Urinary bladder (tissue), 4 donors: ENCODE data around the gene PITPNM1. TPM values are rescaled to one million over a fixed set of nuclear protein-coding genes. Genes with fewer than 3 reads are reported as not detected.

Experiments
- DNase-seq: peaks from one replicate; pipeline ENCODE4 v3.0.0-alpha.2; 2015; ENCODE audit errors: extremely low spot score
- H3K27ac ChIP-seq: one replicate; pipeline ENCODE4 v1.5.1; 2013; ENCODE audit warnings: low read depth, mild to moderate bottlenecking, moderate library complexity
- H3K36me3 ChIP-seq: one replicate; pipeline ENCODE4 v1.6.1; 2013; ENCODE audit warnings: mild to moderate bottlenecking, moderate library complexity; ENCODE audit not compliant: insufficient read depth
- H3K4me1 ChIP-seq: one replicate; pipeline ENCODE4 v1.6.1; 2013; ENCODE audit warnings: mild to moderate bottlenecking, moderate library complexity; ENCODE audit not compliant: insufficient read depth
- H3K4me3 ChIP-seq: one replicate; pipeline ENCODE4 v1.5.1; 2013; ENCODE audit warnings: low read depth, low read length
- WGBS: extraction: QIAGEN DNeasy Blood & Tissue Kit; methylation state at CpG from one replicate; pipeline ENCODE4 v1.1.7; 2013; 5-methylcytosine and 5-hydroxymethylcytosine counted together
- polyA plus RNA-seq: library from polyadenylated mRNA; stranded (reverse); fragments of 200-250 nt; gene quantifications from one replicate; pipeline ENCODE4 v1.2.3, GENCODE V29; 2013
- small RNA-seq: library from RNA; depleted of rRNA; stranded (forward); fragments of <200 nt; gene quantifications from one replicate; pipeline ENCODE3, GENCODE V24; 2014
- total RNA-seq: library from RNA; depleted of rRNA; stranded (reverse); fragments of >200 nt; gene quantifications from one replicate; pipeline ENCODE4 v1.2.3, GENCODE V29; 2014
- donor health status: healthy with polysubstance abuse.
- donor health status: healthy.

Gene PITPNM1
- total and polyA plus RNA-seq, 2 donors = 12.6 to 18.5 TPM

- H3K27ac ChIP-seq = no peak overlapping the region
- no peaks in the 10 kb centered on the region for H3K4me1 ChIP-seq
- no peaks in the 10 kb centered on the region for H3K36me3 ChIP-seq
- no peak for DNase-seq
- no peak overlapping the region for H3K4me3 ChIP-seq
- 90% methylated on average over 25 of the region's 25 CpGs for WGBS
Measured at GRCh38 chr11:67450796-67451657, 54.1 kb downstream of the PITPNM1 start.

- Histone ChIP-seq H3K4me3 (no peak overlapping the region), H3K36me3 (no peaks in the 10 kb centered on the region), H3K27ac (no peak overlapping the region), H3K4me1 (no peaks in the 10 kb centered on the region)
- DNase-seq = no peak
- WGBS = 79% methylated on average over 9 of the region's 9 CpGs
Measured at GRCh38 chr11:67449116-67449844, 55.9 kb downstream of the PITPNM1 start.

DNA sequence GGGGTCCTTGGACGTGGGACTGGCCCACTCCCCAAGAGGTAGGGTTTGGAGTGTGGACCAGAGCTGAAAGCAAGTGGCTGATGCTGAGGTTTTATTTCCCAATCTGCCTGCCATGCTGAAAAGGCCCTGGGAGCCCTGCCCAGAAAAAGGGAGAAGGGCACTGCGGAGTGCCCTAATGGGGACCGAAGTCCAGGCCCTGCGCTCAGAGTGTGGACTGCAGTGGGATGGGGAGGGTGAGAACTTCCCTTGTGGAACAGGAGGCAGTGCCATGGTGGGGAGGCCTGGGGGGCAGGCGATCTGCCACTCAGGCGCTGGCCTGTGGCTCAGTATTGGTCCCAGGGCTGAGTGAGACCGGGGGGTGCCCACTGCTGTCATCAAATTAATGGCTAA lies 56.9 kb downstream of the PITPNM1 start:
- WGBS = 93% methylated on average over 7 of the region's 7 CpGs
- H3K4me1 ChIP-seq = no peaks in the 10 kb centered on the region

DNA sequence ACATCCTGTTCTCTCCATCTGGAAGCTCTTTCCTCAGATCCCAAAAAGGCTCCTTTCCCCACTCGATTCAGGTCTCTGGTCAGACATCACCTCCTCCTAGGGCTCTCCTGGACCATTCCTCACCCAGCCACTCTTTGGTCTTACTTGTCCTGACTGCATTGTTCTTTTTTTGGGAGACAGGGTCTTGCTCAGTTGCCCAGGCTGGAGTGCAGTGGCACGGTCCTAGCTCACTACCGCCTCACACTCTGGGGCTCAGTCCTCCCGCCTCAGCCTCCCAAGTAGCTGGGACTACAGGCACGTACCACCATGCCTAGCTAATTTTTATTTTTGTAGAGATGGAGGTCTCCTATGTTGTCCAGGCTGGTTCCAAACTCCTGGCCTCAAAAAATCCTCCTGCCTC lies 59.6 kb downstream of the PITPNM1 start:
- no peak overlapping the region for H3K4me3 ChIP-seq
- WGBS = 84% methylated on average over 5 of the region's 5 CpGs
- H3K36me3 ChIP-seq = no peaks in the 10 kb centered on the region
- no peak overlapping the region for H3K27ac ChIP-seq
- DNase-seq = no peak
- no peaks in the 10 kb centered on the region for H3K4me1 ChIP-seq

More for the DNA sequence above, 56.9 kb downstream of the PITPNM1 start:
- no peak for DNase-seq
- no peaks in the 10 kb centered on the region for H3K36me3 ChIP-seq
- no peak overlapping the region for H3K4me3 ChIP-seq
- H3K27ac ChIP-seq = no peak overlapping the region

GRCh38 chr11:67442504-67443404 lies 62.4 kb downstream of the PITPNM1 start:
- no peaks in the 10 kb centered on the region for H3K36me3 ChIP-seq
- H3K4me1 ChIP-seq = no peaks in the 10 kb centered on the region
- peak overlapping the region; percentile 78 for H3K4me3 ChIP-seq
- WGBS = 36% methylated on average over 45 of the region's 45 CpGs
- no peak for DNase-seq
- H3K27ac ChIP-seq = peak overlapping the region; percentile 95

Small RNA genes within 50 kb of the gene (small RNA-seq; reads per million reads assigned to genes)
- gene MIR6752 = not detected

Other genes with a start within 250 kb of the PITPNM1 start
- 21.1 TPM for gene GRK2, start 238.9 kb downstream of the PITPNM1 start, total RNA-seq
- 66.3 TPM for gene GRK2, start 238.9 kb downstream of the PITPNM1 start, polyA plus RNA-seq
- gene ANKRD13D, start 216.1 kb downstream of the PITPNM1 start, total RNA-seq = 25.2 TPM
- gene ANKRD13D, start 216.1 kb downstream of the PITPNM1 start, polyA plus RNA-seq = 44.0 TPM
- gene SSH3, start 201.8 kb downstream of the PITPNM1 start, total RNA-seq = 23.6 TPM
- 52.7 TPM for gene SSH3, start 201.8 kb downstream of the PITPNM1 start, polyA plus RNA-seq
- gene POLD4, start 151.8 kb downstream of the PITPNM1 start, total RNA-seq = 8.8 TPM
- 157 TPM for gene POLD4, start 151.8 kb downstream of the PITPNM1 start, polyA plus RNA-seq
- gene CLCF1, start 131.8 kb downstream of the PITPNM1 start, total RNA-seq = 2.7 TPM
- gene CLCF1, start 131.8 kb downstream of the PITPNM1 start, polyA plus RNA-seq = 9.2 TPM
- 7.5 TPM for gene RAD9A, start 113.4 kb downstream of the PITPNM1 start, total RNA-seq
- 16.9 TPM for gene RAD9A, start 113.4 kb downstream of the PITPNM1 start, polyA plus RNA-seq
- 70.6 TPM for gene PPP1CA, start 103.5 kb downstream of the PITPNM1 start, total RNA-seq
- 85.9 TPM for gene PPP1CA, start 103.5 kb downstream of the PITPNM1 start, polyA plus RNA-seq
- gene TBC1D10C, start 101.3 kb downstream of the PITPNM1 start, total RNA-seq = 0.42 TPM
- 2.6 TPM for gene TBC1D10C, start 101.3 kb downstream of the PITPNM1 start, polyA plus RNA-seq
- gene CARNS1, start 89.7 kb downstream of the PITPNM1 start, total RNA-seq = 0.63 TPM
- gene CARNS1, start 89.7 kb downstream of the PITPNM1 start, polyA plus RNA-seq = 0.76 TPM
- gene RPS6KB2, start 76.9 kb downstream of the PITPNM1 start, total RNA-seq = 19.8 TPM
- 41.2 TPM for gene RPS6KB2, start 76.9 kb downstream of the PITPNM1 start, polyA plus RNA-seq
- gene PTPRCAP, start 67.7 kb downstream of the PITPNM1 start, total RNA-seq = 1.2 TPM
- 5.2 TPM for gene PTPRCAP, start 67.7 kb downstream of the PITPNM1 start, polyA plus RNA-seq
- 31.0 TPM for gene CORO1B, start 61.9 kb downstream of the PITPNM1 start, total RNA-seq
- gene CORO1B, start 61.9 kb downstream of the PITPNM1 start, polyA plus RNA-seq = 99.3 TPM
- not detected for gene GPR152, start 52.6 kb downstream of the PITPNM1 start, total RNA-seq
- not detected for gene GPR152, start 52.6 kb downstream of the PITPNM1 start, polyA plus RNA-seq
- gene CABP4, start 50.0 kb downstream of the PITPNM1 start, total RNA-seq = 0.26 TPM
- 0.96 TPM for gene CABP4, start 50.0 kb downstream of the PITPNM1 start, polyA plus RNA-seq
- 20.4 TPM for gene TMEM134, start 36.1 kb downstream of the PITPNM1 start, total RNA-seq
- gene TMEM134, start 36.1 kb downstream of the PITPNM1 start, polyA plus RNA-seq = 80.2 TPM
- 42.9 TPM for gene AIP, start 22.3 kb downstream of the PITPNM1 start, total RNA-seq
- gene AIP, start 22.3 kb downstream of the PITPNM1 start, polyA plus RNA-seq = 135 TPM
- 5.9 TPM for gene CDK2AP2, start 2.8 kb upstream of the PITPNM1 start, total RNA-seq
- 75.8 TPM for gene CDK2AP2, start 2.8 kb upstream of the PITPNM1 start, polyA plus RNA-seq
- not detected for gene CABP2, start 18.1 kb upstream of the PITPNM1 start, total RNA-seq
- gene CABP2, start 18.1 kb upstream of the PITPNM1 start, polyA plus RNA-seq = not detected
- gene GSTP1, start 78.4 kb upstream of the PITPNM1 start, total RNA-seq = 299 TPM
- 679 TPM for gene GSTP1, start 78.4 kb upstream of the PITPNM1 start, polyA plus RNA-seq
- 103 TPM for gene NDUFV1, start 101.6 kb upstream of the PITPNM1 start, total RNA-seq
- 161 TPM for gene NDUFV1, start 101.6 kb upstream of the PITPNM1 start, polyA plus RNA-seq
- 3.0 TPM for gene NUDT8, start 124.6 kb upstream of the PITPNM1 start, total RNA-seq
- 5.8 TPM for gene NUDT8, start 124.6 kb upstream of the PITPNM1 start, polyA plus RNA-seq
- gene TBX10, start 134.4 kb upstream of the PITPNM1 start, total RNA-seq = not detected
- not detected for gene TBX10, start 134.4 kb upstream of the PITPNM1 start, polyA plus RNA-seq
- gene ACY3, start 145.4 kb upstream of the PITPNM1 start, total RNA-seq = not detected
- not detected for gene ACY3, start 145.4 kb upstream of the PITPNM1 start, polyA plus RNA-seq
- 2.6 TPM for gene ALDH3B2, start 169.3 kb upstream of the PITPNM1 start, total RNA-seq
- 1.7 TPM for gene ALDH3B2, start 169.3 kb upstream of the PITPNM1 start, polyA plus RNA-seq